NCI-H2196 (cell line): ENCODE measurements around the gene DTNA.
A peak's percentile ranks its signal among the peaks of the same experiment; 100 is the strongest.

Experiments used
- DNase-seq: peaks from one replicate; lab custom pipeline; 2025; ENCODE audit not compliant: unreplicated experiment; lab: John Stamatoyannopoulos, UW

DTNA gene

DNA sequence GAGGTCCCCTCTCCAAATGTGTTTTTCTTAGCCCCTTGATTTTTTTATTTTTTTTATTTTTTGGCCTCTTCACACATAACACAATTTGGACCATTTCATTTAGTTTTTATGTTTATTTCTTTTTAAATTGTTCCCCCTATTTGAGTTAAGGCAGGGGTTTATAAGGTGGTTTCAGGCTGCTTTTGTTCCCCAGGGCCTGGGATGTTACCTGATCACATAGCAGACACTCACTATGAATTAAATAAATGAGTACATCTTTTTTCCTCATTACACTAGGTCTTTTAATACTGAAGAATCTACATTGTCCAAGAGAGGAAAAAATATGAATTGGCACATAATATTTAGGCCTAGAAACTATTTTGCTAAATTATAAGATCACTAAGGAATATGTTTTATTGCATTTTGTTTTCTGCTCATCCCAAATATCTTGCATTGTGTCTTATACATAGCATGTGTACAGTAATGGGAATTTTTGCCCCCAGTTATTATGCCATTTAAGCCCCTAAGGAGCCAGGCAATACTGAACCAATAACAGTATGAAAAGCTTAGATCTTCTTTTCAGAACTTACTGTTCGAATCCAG lies 218.7 kb downstream of the DTNA start:
- DNase-seq: no peak

DNA sequence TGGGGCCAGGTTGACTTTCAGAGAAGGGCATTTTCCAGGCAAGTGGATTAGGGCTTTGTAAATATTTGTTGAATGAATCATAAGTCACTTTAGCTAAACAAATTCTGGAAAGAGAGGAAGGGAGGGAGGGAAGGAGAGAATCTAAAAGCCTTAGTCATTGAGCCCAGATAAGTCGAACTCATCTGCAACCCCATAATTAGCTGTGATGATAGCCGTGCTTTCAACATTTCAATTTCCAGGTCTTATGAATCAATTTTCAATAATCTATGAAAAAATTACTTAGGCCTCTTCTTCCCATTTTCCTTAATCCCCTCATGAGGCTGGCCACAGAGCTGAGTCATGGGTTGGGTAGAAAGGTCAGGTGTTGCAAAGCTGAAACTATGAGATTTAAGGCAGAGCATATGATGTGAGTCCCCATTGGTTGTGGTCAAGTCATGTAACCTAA lies 219.3 kb downstream of the DTNA start:
- DNase-seq: peak; percentile 14

DNA sequence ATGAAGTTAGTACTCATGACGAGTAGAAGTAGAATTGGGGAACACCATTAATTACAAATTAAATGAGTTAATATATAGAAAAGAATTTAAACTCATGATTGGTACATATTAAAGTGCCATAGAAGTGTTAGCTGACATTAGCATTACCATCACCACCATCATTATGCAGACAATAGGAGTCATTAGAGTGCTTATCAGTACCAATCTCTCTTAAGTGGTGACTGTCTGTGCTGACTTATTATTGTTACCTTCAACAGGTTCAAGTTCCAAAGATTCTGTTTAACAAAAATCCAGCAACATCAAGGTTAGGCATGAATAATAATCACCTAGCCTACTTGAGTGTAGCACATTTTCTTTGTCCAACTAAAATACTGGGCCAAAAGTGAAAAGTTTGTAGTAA lies 222.3 kb downstream of the DTNA start:
- no peak for DNase-seq

GRCh38 chr18:34932792-34933466 lies 222.8 kb downstream of the DTNA start:
- DNase-seq: no peak

- DNase-seq: no peak
Observed at GRCh38 chr18:34933909-34934661, 224.0 kb downstream of the DTNA start.

- DNase-seq: no peak
Observed at GRCh38 chr18:34936772-34937171, 226.7 kb downstream of the DTNA start.

DNA sequence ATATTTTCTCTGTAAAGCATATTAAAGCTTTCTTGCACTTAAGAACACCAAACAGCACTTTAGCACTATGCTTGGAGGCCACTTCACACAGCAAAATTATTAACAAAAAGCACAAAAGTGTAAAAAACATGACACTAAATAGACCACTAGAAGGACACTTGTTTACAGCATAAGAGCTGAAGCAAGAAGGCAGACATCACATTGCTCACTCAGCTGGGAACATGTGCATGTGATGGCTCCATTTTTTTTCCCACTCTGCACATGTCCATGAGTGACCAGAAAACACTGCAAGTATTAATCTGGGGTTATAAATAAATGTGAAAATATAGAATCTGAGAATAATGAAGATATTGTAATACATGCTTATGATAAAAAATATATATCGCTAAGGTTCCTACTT lies 228.0 kb downstream of the DTNA start:
- DNase-seq: no peak
